Mucosa of stomach (tissue), 1 donor: ENCODE results near the gene ADGRG1.
"Not testable (repeated sequence)": the region's sequence is repeated elsewhere in the genome, so short reads cannot be mapped to it uniquely, and the experiment has no call there.

Experiments
- H3K27me3 ChIP-seq: one replicate; pipeline ENCODE4 v1.7.0; 2013; ENCODE audit warnings: mild to moderate bottlenecking, low read length; ENCODE audit not compliant: control insufficient read depth, insufficient read depth
- H3K36me3 ChIP-seq: one replicate; pipeline ENCODE4 v1.7.0; 2013; ENCODE audit warnings: low read length; ENCODE audit not compliant: control insufficient read depth, insufficient read depth
- H3K4me1 ChIP-seq: one replicate; pipeline ENCODE4 v1.7.0; 2013; ENCODE audit warnings: mild to moderate bottlenecking, low read length; ENCODE audit not compliant: control insufficient read depth, insufficient read depth
- H3K4me3 ChIP-seq: one replicate; pipeline ENCODE4 v1.7.0; 2013; ENCODE audit warnings: low read length
- H3K9ac ChIP-seq: one replicate; pipeline ENCODE4 v1.7.0; 2013; ENCODE audit warnings: mild to moderate bottlenecking, low read length, moderate library complexity
- H3K9me3 ChIP-seq: one replicate; pipeline ENCODE4 v1.7.0; 2013; ENCODE audit warnings: mild to moderate bottlenecking, low read length, moderate library complexity; ENCODE audit not compliant: control insufficient read depth
- donor health status: Pancreatic carcinoma.

The ADGRG1 gene

GRCh38 chr16:57703416-57704010 is 75.1 kb downstream of the ADGRG1 start:
- Histone ChIP-seq H3K4me1 (peaks cover 24% of the 10 kb centered on the region), H3K36me3 (no peaks in the 10 kb centered on the region), H3K4me3 (no peak overlapping the region), H3K9me3 (no peaks in the 10 kb centered on the region), H3K27me3 (no peaks in the 10 kb centered on the region), H3K9ac (no peak overlapping the region)

GRCh38 chr16:57704011-57704904 is 75.8 kb downstream of the ADGRG1 start:
- H3K4me1 ChIP-seq = peaks cover 24% of the 10 kb centered on the region
- no peaks in the 10 kb centered on the region for H3K36me3 ChIP-seq
- no peak overlapping the region for H3K9ac ChIP-seq
- H3K27me3 ChIP-seq = no peaks in the 10 kb centered on the region
- H3K9me3 ChIP-seq = no peaks in the 10 kb centered on the region
- H3K4me3 ChIP-seq = no peak overlapping the region

- H3K36me3 ChIP-seq = no peaks in the 10 kb centered on the region
- peaks cover 24% of the 10 kb centered on the region for H3K4me1 ChIP-seq
- H3K27me3 ChIP-seq = no peaks in the 10 kb centered on the region
- H3K9me3 ChIP-seq = no peaks in the 10 kb centered on the region
- no peak overlapping the region for H3K9ac ChIP-seq
- no peak overlapping the region for H3K4me3 ChIP-seq
Measured at GRCh38 chr16:57704905-57705852, 76.7 kb downstream of the ADGRG1 start.

- Histone ChIP-seq H3K4me1 (peaks cover 14% of the 10 kb centered on the region), H3K4me3 (no peak overlapping the region), H3K9ac (no peak overlapping the region), H3K9me3 (no peaks in the 10 kb centered on the region), H3K27me3 (no peaks in the 10 kb centered on the region), H3K36me3 (no peaks in the 10 kb centered on the region)
Measured at GRCh38 chr16:57706717-57707116, 78.3 kb downstream of the ADGRG1 start.

GRCh38 chr16:57707331-57707730 is 78.9 kb downstream of the ADGRG1 start:
- peaks cover 13% of the 10 kb centered on the region for H3K4me1 ChIP-seq
- H3K27me3 ChIP-seq = no peaks in the 10 kb centered on the region
- no peaks in the 10 kb centered on the region for H3K9me3 ChIP-seq
- no peaks in the 10 kb centered on the region for H3K36me3 ChIP-seq
- H3K9ac ChIP-seq = no peak overlapping the region
- no peak overlapping the region for H3K4me3 ChIP-seq

GRCh38 chr16:57708168-57708567 is 79.7 kb downstream of the ADGRG1 start:
- no peak overlapping the region for H3K9ac ChIP-seq
- H3K36me3 ChIP-seq = no peaks in the 10 kb centered on the region
- no peaks in the 10 kb centered on the region for H3K9me3 ChIP-seq
- H3K27me3 ChIP-seq = no peaks in the 10 kb centered on the region
- no peak overlapping the region for H3K4me3 ChIP-seq
- peaks cover 13% of the 10 kb centered on the region for H3K4me1 ChIP-seq

GRCh38 chr16:57709663-57710062 is 81.2 kb downstream of the ADGRG1 start:
- H3K27me3 ChIP-seq = peaks cover 4% of the 10 kb centered on the region
- H3K4me1 ChIP-seq = peaks cover under 1% of the 10 kb centered on the region
- no peak overlapping the region for H3K4me3 ChIP-seq
- no peaks in the 10 kb centered on the region for H3K36me3 ChIP-seq
- H3K9me3 ChIP-seq = no peaks in the 10 kb centered on the region
- no peak overlapping the region for H3K9ac ChIP-seq

- Histone ChIP-seq H3K4me3 (no peak overlapping the region), H3K9ac (no peak overlapping the region), H3K27me3 (peaks cover 4% of the 10 kb centered on the region), H3K36me3 (no peaks in the 10 kb centered on the region), H3K9me3 (no peaks in the 10 kb centered on the region), H3K4me1 (no peaks in the 10 kb centered on the region)
Measured at GRCh38 chr16:57711346-57711745, 82.9 kb downstream of the ADGRG1 start.

GRCh38 chr16:57711993-57712392 is 83.6 kb downstream of the ADGRG1 start:
- no peaks in the 10 kb centered on the region for H3K9me3 ChIP-seq
- H3K36me3 ChIP-seq = no peaks in the 10 kb centered on the region
- H3K4me3 ChIP-seq = no peak overlapping the region
- H3K9ac ChIP-seq = no peak overlapping the region
- H3K27me3 ChIP-seq = peaks cover 4% of the 10 kb centered on the region
- no peaks in the 10 kb centered on the region for H3K4me1 ChIP-seq

GRCh38 chr16:57712569-57712968 is 84.1 kb downstream of the ADGRG1 start:
- not testable (repeated sequence) for H3K4me1 ChIP-seq, H3K9me3 ChIP-seq, H3K9ac ChIP-seq, H3K27me3 ChIP-seq, H3K36me3 ChIP-seq, H3K4me3 ChIP-seq

- no peak overlapping the region for H3K4me3 ChIP-seq
- H3K4me1 ChIP-seq = no peaks in the 10 kb centered on the region
- H3K36me3 ChIP-seq = no peaks in the 10 kb centered on the region
- no peak overlapping the region for H3K9ac ChIP-seq
- H3K9me3 ChIP-seq = no peaks in the 10 kb centered on the region
- peaks cover 4% of the 10 kb centered on the region for H3K27me3 ChIP-seq
Measured at GRCh38 chr16:57713596-57713995, 85.2 kb downstream of the ADGRG1 start.

GRCh38 chr16:57714047-57714446 is 85.6 kb downstream of the ADGRG1 start:
- no peaks in the 10 kb centered on the region for H3K9me3 ChIP-seq
- H3K27me3 ChIP-seq = peaks cover 4% of the 10 kb centered on the region
- H3K4me1 ChIP-seq = no peaks in the 10 kb centered on the region

More at GRCh38 chr16:57714047-57714446, 85.6 kb downstream of the ADGRG1 start:
- no peak overlapping the region for H3K9ac ChIP-seq
- H3K4me3 ChIP-seq = no peak overlapping the region
- no peaks in the 10 kb centered on the region for H3K36me3 ChIP-seq
